HCT116 (cell line): ENCODE results near the gene TDRD3. TPM values are rescaled to one million over a fixed set of nuclear protein-coding genes. Genes with fewer than 3 reads are reported as not detected.

Experiments
- ATAC-seq: fragments of 200-7000 bp; cut with Tn5 transposase; 2 replicates; pipeline ENCODE4 v1.9.1; 2020; ENCODE audit warnings: mild to moderate bottlenecking, moderate library complexity
- BruUV-seq: library from RNA; stranded (reverse); fragments of 400-500 nt; replicated peaks from 2 replicates; lab custom pipeline; 2021; lab: Mats Ljungman, UMichigan
- CTCF ChIA-PET: fragments of 300-600 bp; sonication (Branson Sonifier 250); formaldehyde crosslinking; loops from one replicate; lab custom pipeline; 2021; ENCODE audit warnings: antibody characterized with exemption; lab: Charles Lee
- POLR2A ChIA-PET: fragments of 300-600, 350-600 bp; sonication (Branson Sonifier 250); formaldehyde crosslinking; loops from one replicate; lab custom pipeline; 2021; ENCODE audit warnings: antibody characterized with exemption; lab: Charles Lee
- RAD21 ChIA-PET, 2 experiments: fragments of 300-600 bp; sonication (Branson Sonifier 250); formaldehyde crosslinking; loops; one replicate each; lab custom pipeline; 2023; ENCODE audit warnings: low total read pairs in 2 of 2; ENCODE audit not compliant: uncharacterized antibody in 2 of 2, unreplicated experiment in 2 of 2, low non-redundant PET in 1 of 2; lab: Charles Lee
- DNase-seq: peaks from one replicate; pipeline ENCODE4 v3.0.0-alpha.2; 2010; ENCODE audit warnings: low read depth, low spot score
- H2AFZ ChIP-seq: fragments of 200-600 bp; shearing (Covaris generic), sonication (generic); 2 replicates; pipeline ENCODE4 v1.6.1; 2017; ENCODE audit warnings: low read depth, mixed run types, mixed read lengths, antibody characterized with exemption, low read length; ENCODE audit not compliant: poor library complexity, severe bottlenecking
- H3K27ac ChIP-seq: 2 replicates; pipeline ENCODE4 v1.5.1; 2012; ENCODE audit warnings: low read depth, low read length
- H3K27me3 ChIP-seq: fragments of 200-600 bp; sonication (generic); 2 replicates; pipeline ENCODE4 v1.6.1; 2016; ENCODE audit warnings: mixed run types, low read length, mixed read lengths; ENCODE audit not compliant: insufficient read depth
- H3K36me3 ChIP-seq, 2 experiments: fragments of 200-500 bp in 1 of 2; fragments of 200-600 bp in 1 of 2; sonication (Bioruptor generic) in 1 of 2; sonication (generic) in 1 of 2; 2 replicates each; pipeline versions ENCODE4 v1.5.1 to v1.6.1; 2014 to 2016; ENCODE audit warnings: low read length in 2 of 2, inconsistent platforms in 1 of 2, mixed read lengths in 1 of 2, mixed run types in 1 of 2; ENCODE audit not compliant: insufficient read depth in 2 of 2, control insufficient read depth in 1 of 2
- H3K4me1 ChIP-seq, 2 experiments: fragments of 200-600 bp in 1 of 2; sonication (generic) in 1 of 2; 2 replicates each; pipeline versions ENCODE4 v1.5.1 to v1.6.1; 2012 to 2017; ENCODE audit warnings: low read length in 2 of 2, inconsistent platforms in 1 of 2, mild to moderate bottlenecking in 1 of 2, mixed read lengths in 1 of 2, mixed run types in 1 of 2, moderate library complexity in 1 of 2; ENCODE audit not compliant: insufficient read depth in 2 of 2, control insufficient read depth in 1 of 2
- H3K4me2 ChIP-seq: fragments of 200-600 bp; sonication (generic); 2 replicates; pipeline ENCODE4 v1.6.1; 2017; ENCODE audit warnings: mixed run types, low read length, mixed read lengths
- H3K4me3 ChIP-seq, 2 experiments: fragments of 200-600 bp in 1 of 2; sonication (generic) in 1 of 2; replicated peaks in 1 of 2; 2 replicates each; pipeline ENCODE4 v1.5.1; 2011 to 2016; ENCODE audit warnings: low read length in 2 of 2, control low read depth in 1 of 2, low read depth in 1 of 2, mild to moderate bottlenecking in 1 of 2, mixed read lengths in 1 of 2, mixed run types in 1 of 2
- H3K79me2 ChIP-seq: fragments of 200-600 bp; sonication (generic); 2 replicates; pipeline ENCODE4 v1.6.1; 2017; ENCODE audit warnings: mild to moderate bottlenecking, mixed run types, low read length, moderate library complexity, mixed read lengths; ENCODE audit not compliant: insufficient read depth
- H3K9ac ChIP-seq: fragments of 200-600 bp; sonication (generic); 2 replicates; pipeline ENCODE4 v1.6.1; 2016; ENCODE audit warnings: low read length, mixed read lengths
- H3K9me2 ChIP-seq: fragments of 200-600 bp; sonication (generic), shearing (Covaris generic); 2 replicates; pipeline ENCODE4 v1.6.1; 2017; ENCODE audit warnings: mixed run types, mild to moderate bottlenecking, moderate library complexity; ENCODE audit not compliant: insufficient read depth
- H3K9me3 ChIP-seq, 2 experiments: fragments of 200-500 bp in 1 of 2; fragments of 200-600 bp in 1 of 2; sonication (Bioruptor generic) in 1 of 2; sonication (generic) in 1 of 2; 2 replicates each; pipeline ENCODE4 v1.6.1; 2014 to 2017; ENCODE audit warnings: low read length in 2 of 2, mixed read lengths in 2 of 2, inconsistent platforms in 1 of 2, low read depth in 1 of 2, mild to moderate bottlenecking in 1 of 2, mixed run types in 1 of 2, moderate library complexity in 1 of 2; ENCODE audit not compliant: control insufficient read depth in 1 of 2, insufficient read depth in 1 of 2
- H4K20me1 ChIP-seq: fragments of 200-600 bp; sonication (generic), shearing (Covaris generic); 2 replicates; pipeline ENCODE4 v1.6.1; 2017; ENCODE audit warnings: mixed run types, mild to moderate bottlenecking, moderate library complexity; ENCODE audit not compliant: insufficient read depth
- CBX3 ChIP-seq: IDR thresholded peaks from 2 replicates; pipeline ENCODE4 v1.6.1; 2012; ENCODE audit warnings: low read depth
- CTCF ChIP-seq, 3 experiments: fragments of 200-600 bp in 1 of 3; sonication (generic) in 1 of 3; IDR thresholded peaks in 2 of 3; conservative IDR thresholded peaks in 1 of 3; 2 replicates each; pipeline ENCODE4 v1.5.1; 2012 to 2017; ENCODE audit warnings: low read depth in 2 of 3, low read length in 2 of 3, antibody characterized with exemption in 1 of 3, borderline replicate concordance in 1 of 3, control low read depth in 1 of 3, mild to moderate bottlenecking in 1 of 3, mixed read lengths in 1 of 3, mixed run types in 1 of 3, moderate library complexity in 1 of 3; ENCODE audit not compliant: insufficient read depth in 1 of 3
- EGR1 ChIP-seq: IDR thresholded peaks from 2 replicates; pipeline ENCODE4 v1.6.1; 2012; ENCODE audit warnings: low read depth
- ELF1 ChIP-seq: IDR thresholded peaks from 2 replicates; pipeline ENCODE4 v1.6.1; 2012; ENCODE audit warnings: low read depth, borderline replicate concordance
- EZH2phosphoT487 ChIP-seq: fragments of 200-600 bp; IDR thresholded peaks from 2 replicates; pipeline ENCODE4 v1.6.1; 2018; ENCODE audit warnings: antibody characterized with exemption, borderline replicate concordance
- FOSL1 ChIP-seq: IDR thresholded peaks from 2 replicates; pipeline ENCODE4 v1.6.1; 2012; ENCODE audit warnings: low read depth
- JUND ChIP-seq: IDR thresholded peaks from 2 replicates; pipeline ENCODE4 v1.6.1; 2012
- POLR2A ChIP-seq: IDR thresholded peaks from 2 replicates; pipeline ENCODE4 v1.7.0; 2011; ENCODE audit warnings: borderline replicate concordance; ENCODE audit not compliant: insufficient read depth, insufficient read length; ENCODE audit errors: extremely low read depth
- POLR2AphosphoS5 ChIP-seq: IDR thresholded peaks from 2 replicates; pipeline ENCODE4 v1.6.1; 2011; ENCODE audit warnings: mild to moderate bottlenecking, low read depth, low read length, moderate library complexity
- SIN3A ChIP-seq: IDR thresholded peaks from 2 replicates; pipeline ENCODE4 v1.6.1; 2012; ENCODE audit warnings: low read depth
- SP1 ChIP-seq: IDR thresholded peaks from 2 replicates; pipeline ENCODE4 v1.6.1; 2012; ENCODE audit warnings: low read depth
- SRF ChIP-seq: IDR thresholded peaks from 2 replicates; pipeline ENCODE4 v1.6.1; 2012; ENCODE audit warnings: low read depth
- YY1 ChIP-seq: IDR thresholded peaks from 2 replicates; pipeline ENCODE4 v1.6.1; 2011; ENCODE audit warnings: low read length, low read depth, moderate library complexity, mild to moderate bottlenecking; ENCODE audit not compliant: insufficient replicate concordance; ENCODE audit errors: extremely low read depth
- ZBTB33 ChIP-seq: IDR thresholded peaks from 2 replicates; pipeline ENCODE4 v1.6.1; 2011; ENCODE audit warnings: mild to moderate bottlenecking, low read length, moderate library complexity; ENCODE audit not compliant: insufficient replicate concordance; ENCODE audit errors: extremely low read depth
- ZFX ChIP-seq: fragments of 450-650 bp; IDR thresholded peaks from 2 replicates; pipeline ENCODE4 v1.6.1; 2017
- ZNF274 ChIP-seq: fragments of 200-500 bp; sonication (Bioruptor generic); IDR thresholded peaks from 2 replicates; pipeline ENCODE4 v1.6.1; 2014; ENCODE audit warnings: mild to moderate bottlenecking, low read depth, low read length, inconsistent platforms
- intact Hi-C: fragments of 100-400 bp; cut with micrococcal nuclease; formaldehyde crosslinking; loops from 2 replicates; pipeline ENCODE4 v1.10.0; 2022
- total RNA-seq: library from RNA; stranded (reverse); gene quantifications from one replicate; pipeline ENCODE4 v1.2.1, GENCODE V29; 2021; ENCODE audit not compliant: unreplicated experiment
- TF ChIP-seq, protein P1 (sequence below): IDR thresholded peaks from 2 replicates; pipeline ENCODE4 v1.6.1; 2012

TDRD3 gene
- total RNA-seq, 1 experiment from 2014 or later, result 16.9 TPM

DNA sequence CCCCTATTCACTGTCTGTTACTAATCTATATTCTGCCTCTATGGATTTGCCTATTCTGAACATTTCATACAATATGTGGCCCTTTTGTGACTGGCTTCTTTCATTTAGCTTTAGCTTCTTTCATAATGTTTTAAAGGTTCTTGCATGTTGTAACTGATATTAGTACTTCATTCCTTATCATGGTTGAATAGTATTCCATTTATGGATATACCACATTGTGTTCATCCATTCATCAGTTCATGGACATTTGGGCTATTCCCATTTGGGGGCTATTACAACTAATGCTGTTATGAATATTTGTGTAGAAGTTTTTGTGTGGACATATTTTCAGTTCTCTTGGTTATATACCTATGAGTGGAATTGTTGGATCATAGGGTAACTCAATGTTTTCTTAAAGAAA lies 44.4 kb upstream of the TDRD3 start:
- no peak overlapping the region for H3K9ac ChIP-seq
- CTCF ChIA-PET, result no interaction called here
- H3K79me2 ChIP-seq, result no peaks in the 10 kb centered on the region
- POLR2A ChIA-PET, result no interaction called here
- peaks cover 0 to 3% of the 10 kb centered on the region in 2 experiments; a peak in 1 of 4 replicates for H3K4me1 ChIP-seq
- H3K27ac ChIP-seq, result no peak overlapping the region
- H3K9me2 ChIP-seq, result no peaks in the 10 kb centered on the region
- H4K20me1 ChIP-seq, result no peaks in the 10 kb centered on the region
- no peaks in the 10 kb centered on the region; the same call in 1 of the 2 replicates for H3K27me3 ChIP-seq
- H3K9me3 ChIP-seq, result no peaks in the 10 kb centered on the region
- no peaks in the 10 kb centered on the region for H3K36me3 ChIP-seq
- no peak overlapping the region for H2AFZ ChIP-seq
- DNase-seq (no peak), ATAC-seq (no peak)
- TF ChIP-seq FOSL1 (no peak), EZH2phosphoT487 (no peak), ZFX (no peak), ELF1 (no peak), YY1 (no peak), EGR1 (no peak), SIN3A (no peak), SP1 (no peak), CTCF (IDR thresholded peaks at IDR 0.05 in 2 of 3, conservative IDR thresholded peaks at IDR 0.05 in 1 of 3; ENCODE audit: borderline replicate concordance in 1 of 3, insufficient read depth in 1 of 3, low read depth in 2 of 3, low read length in 2 of 3) (no peak), ZBTB33 (no peak), ZNF274 (no peak), POLR2AphosphoS5 (no peak), CBX3 (no peak), JUND (no peak), POLR2A (no peak), SRF (no peak)
- TF ChIP-seq, protein P1, sequence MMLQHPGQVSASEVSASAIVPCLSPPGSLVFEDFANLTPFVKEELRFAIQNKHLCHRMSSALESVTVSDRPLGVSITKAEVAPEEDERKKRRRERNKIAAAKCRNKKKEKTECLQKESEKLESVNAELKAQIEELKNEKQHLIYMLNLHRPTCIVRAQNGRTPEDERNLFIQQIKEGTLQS, result no peak
- RAD21 ChIA-PET, result no interaction called here
- no peak overlapping the region for H3K4me2 ChIP-seq
- intact Hi-C loops, result no loop called here
- H3K4me3 ChIP-seq, result no peak overlapping the region
- no TSS peak for BruUV-seq
